T-helper 17 cell (primary cell): ENCODE data around the gene DCPS. TPM values are rescaled to one million over a fixed set of nuclear protein-coding genes. Genes with fewer than 3 reads are reported as not detected.
"Not testable (repeated sequence)": the region's sequence is repeated elsewhere in the genome, so short reads cannot be mapped to it uniquely, and the experiment has no call there.

ENCODE experiments used
- ATAC-seq: fragments of 150-1000 bp; cut with Tn5 transposase; 2 replicates; pipeline ENCODE4 v1.10.0; 2021; ENCODE audit warnings: mild to moderate bottlenecking, moderate library complexity
- DNase-seq, 3 donors: peaks; one replicate each; pipeline versions ENCODE4 v3.0.0 to v3.0.0-alpha.2; 2020 to 2021
- H3K9me3 ChIP-seq: one replicate; pipeline ENCODE4 v1.7.0; 2013; ENCODE audit warnings: low read length, mild to moderate bottlenecking; ENCODE audit not compliant: control insufficient read depth, poor library complexity, severe bottlenecking
- H3K27ac Mint-ChIP-seq: one replicate; pipeline ENCODE4 v1.8.0; 2022; ENCODE audit warnings: mild to moderate bottlenecking, moderate library complexity, mixed read lengths
- H3K27me3 Mint-ChIP-seq: one replicate; pipeline ENCODE4 v1.8.0; 2022; ENCODE audit warnings: mixed read lengths
- H3K36me3 Mint-ChIP-seq: one replicate; pipeline ENCODE4 v1.8.0; 2022; ENCODE audit warnings: low read depth, mixed read lengths
- H3K4me1 Mint-ChIP-seq: one replicate; pipeline ENCODE4 v1.8.0; 2022; ENCODE audit warnings: mild to moderate bottlenecking, mixed read lengths
- H3K4me3 Mint-ChIP-seq: one replicate; pipeline ENCODE4 v1.8.0; 2022; ENCODE audit warnings: mild to moderate bottlenecking, moderate library complexity, mixed read lengths
- total RNA-seq, 4 donors: library from RNA in 2 of 4; stranded (reverse) in 2 of 4; gene quantifications; one replicate each; pipeline ENCODE4 v1.2.3 and lab custom pipeline; 2022 to 2026

Gene DCPS
- total RNA-seq, 2 donors from 2014 or later, result 12.1 to 14.9 TPM

- no peak overlapping the region for H3K27ac Mint-ChIP-seq
- H3K4me3 Mint-ChIP-seq, result no peak overlapping the region
- ATAC-seq (peak; percentile 33), DNase-seq (no peak)
- H3K36me3 Mint-ChIP-seq, result peaks cover 6% of the 10 kb centered on the region
- H3K9me3 ChIP-seq, result no peaks in the 10 kb centered on the region
- H3K4me1 Mint-ChIP-seq, result peaks cover 9% of the 10 kb centered on the region
- H3K27me3 Mint-ChIP-seq, result no peaks in the 10 kb centered on the region
Observed at GRCh38 chr11:126345759-126346585, 42.1 kb downstream of the DCPS start.

DNA sequence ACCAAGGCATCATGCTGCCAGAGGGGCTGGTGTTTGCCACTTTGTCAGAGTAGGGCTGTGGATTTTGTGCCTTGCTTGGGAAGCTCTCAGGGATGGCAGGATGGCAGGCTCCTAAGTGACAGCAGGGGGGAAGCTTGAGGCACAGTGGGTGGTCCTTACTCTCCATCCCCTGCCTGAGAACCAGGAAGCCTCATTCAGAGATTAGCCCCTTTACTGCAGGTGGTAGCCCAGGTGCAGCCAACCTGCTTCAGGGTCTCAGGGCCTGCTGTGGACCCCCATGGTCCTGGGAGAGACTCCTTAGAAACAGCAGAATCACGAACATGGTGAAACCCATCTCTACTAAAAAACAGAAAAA is 42.7 kb downstream of the DCPS start:
- H3K36me3 Mint-ChIP-seq, result peaks cover 6% of the 10 kb centered on the region
- peaks cover 9% of the 10 kb centered on the region for H3K4me1 Mint-ChIP-seq
- H3K4me3 Mint-ChIP-seq, result no peak overlapping the region
- DNase-seq (no peak), ATAC-seq (no peak)
- no peaks in the 10 kb centered on the region for H3K27me3 Mint-ChIP-seq
- no peak overlapping the region for H3K27ac Mint-ChIP-seq
- H3K9me3 ChIP-seq, result no peaks in the 10 kb centered on the region

- H3K4me1 Mint-ChIP-seq, ATAC-seq, H3K9me3 ChIP-seq, H3K36me3 Mint-ChIP-seq, DNase-seq, H3K27me3 Mint-ChIP-seq, H3K27ac Mint-ChIP-seq, H3K4me3 Mint-ChIP-seq: not testable (repeated sequence)
Observed at GRCh38 chr11:126346946-126347345, 43.1 kb downstream of the DCPS start.

GRCh38 chr11:126347751-126348668 is 44.1 kb downstream of the DCPS start:
- no peak overlapping the region for H3K4me3 Mint-ChIP-seq
- H3K27ac Mint-ChIP-seq, result no peak overlapping the region
- no peak for ATAC-seq
- no peak for DNase-seq
- H3K9me3 ChIP-seq, result no peaks in the 10 kb centered on the region
- H3K27me3 Mint-ChIP-seq, result no peaks in the 10 kb centered on the region
- peaks cover 2% of the 10 kb centered on the region for H3K36me3 Mint-ChIP-seq
- peaks cover 14% of the 10 kb centered on the region for H3K4me1 Mint-ChIP-seq

DNA sequence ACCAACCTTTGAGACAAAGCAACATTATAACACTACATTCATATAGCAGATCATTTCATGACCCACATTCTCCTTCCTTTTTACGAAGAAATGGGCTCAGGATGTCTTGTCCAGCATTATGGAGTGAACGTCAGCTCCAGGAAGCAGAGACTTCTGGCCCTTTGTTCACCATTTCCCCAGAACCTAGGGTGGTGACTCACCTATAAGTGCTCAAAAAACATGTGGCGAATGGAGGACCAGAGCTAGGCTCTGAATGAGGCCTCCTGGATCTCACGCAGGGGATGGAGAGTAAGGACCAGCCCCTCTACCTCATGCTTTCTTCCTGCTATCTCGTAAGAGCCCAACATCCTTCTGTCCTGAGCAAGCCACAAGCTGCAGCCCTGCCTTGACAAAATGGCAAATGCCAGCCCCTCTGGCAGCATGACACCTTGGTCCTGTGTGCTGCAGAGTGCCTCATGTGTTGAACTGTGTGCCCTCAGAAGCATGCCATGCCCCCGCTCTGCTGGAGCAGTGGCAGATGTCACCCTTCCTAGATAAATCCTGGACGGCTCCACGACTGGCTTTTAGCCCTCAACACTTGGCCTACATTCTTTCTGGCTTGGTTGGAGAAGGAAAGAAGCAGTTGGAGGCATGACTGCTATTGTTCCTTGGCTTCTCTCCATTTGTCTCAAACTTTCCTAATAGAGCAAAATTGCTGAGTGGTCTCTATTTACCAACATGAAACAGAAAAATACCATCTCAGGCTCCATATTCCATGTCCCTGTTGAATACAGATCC is 45.1 kb downstream of the DCPS start:
- no peaks in the 10 kb centered on the region for H3K9me3 ChIP-seq
- H3K4me1 Mint-ChIP-seq, result peaks cover 19% of the 10 kb centered on the region
- ATAC-seq (no peak), DNase-seq (no peak)
- H3K36me3 Mint-ChIP-seq, result peaks cover 2% of the 10 kb centered on the region
- H3K27me3 Mint-ChIP-seq, result no peaks in the 10 kb centered on the region
- H3K27ac Mint-ChIP-seq, result peak overlapping the region; percentile 11
- H3K4me3 Mint-ChIP-seq, result no peak overlapping the region

- Mint-ChIP-seq H3K4me1 (peaks cover 24% of the 10 kb centered on the region), H3K4me3 (no peak overlapping the region), H3K27me3 (no peaks in the 10 kb centered on the region), H3K36me3 (peaks cover 2% of the 10 kb centered on the region), H3K27ac (peak overlapping the region; percentile 3)
- DNase-seq (no peak), ATAC-seq (no peak)
- H3K9me3 ChIP-seq, result no peaks in the 10 kb centered on the region
Observed at GRCh38 chr11:126350836-126351235, 47.0 kb downstream of the DCPS start.

DNA sequence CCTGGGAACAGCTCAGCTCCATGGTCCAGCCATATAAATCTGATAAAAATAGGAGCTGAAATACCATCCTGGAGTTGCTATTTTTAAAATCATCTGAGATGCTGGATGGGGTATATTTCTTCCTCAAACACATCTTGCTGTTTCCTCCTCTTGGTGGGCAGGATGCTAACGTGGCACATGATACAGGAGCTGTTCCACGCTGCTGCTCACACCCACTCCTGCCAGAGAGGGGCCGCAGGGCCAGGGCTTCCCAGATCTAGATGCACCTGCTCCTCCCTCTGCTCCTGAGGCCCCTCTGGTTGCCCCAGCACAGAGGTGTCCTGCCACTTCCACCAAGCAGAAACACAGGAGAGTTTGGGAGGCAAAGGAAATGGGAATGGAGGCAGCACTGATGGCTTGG is 48.3 kb downstream of the DCPS start:
- no peak overlapping the region for H3K4me3 Mint-ChIP-seq
- no peaks in the 10 kb centered on the region for H3K9me3 ChIP-seq
- no peaks in the 10 kb centered on the region for H3K27me3 Mint-ChIP-seq
- H3K27ac Mint-ChIP-seq, result no peak overlapping the region
- peaks cover 2% of the 10 kb centered on the region for H3K36me3 Mint-ChIP-seq
- no peak for DNase-seq
- ATAC-seq, result no peak
- H3K4me1 Mint-ChIP-seq, result peaks cover 26% of the 10 kb centered on the region

- H3K9me3 ChIP-seq, result no peaks in the 10 kb centered on the region
- H3K4me1 Mint-ChIP-seq, result peaks cover 26% of the 10 kb centered on the region
- no peaks in the 10 kb centered on the region for H3K27me3 Mint-ChIP-seq
- peak overlapping the region; percentile 62 for H3K27ac Mint-ChIP-seq
- DNase-seq (no peak), ATAC-seq (no peak)
- H3K36me3 Mint-ChIP-seq, result peaks cover 2% of the 10 kb centered on the region
- no peak overlapping the region for H3K4me3 Mint-ChIP-seq
Observed at GRCh38 chr11:126352934-126353801, 49.3 kb downstream of the DCPS start.

GRCh38 chr11:126354631-126355323 is 50.9 kb downstream of the DCPS start:
- H3K27me3 Mint-ChIP-seq, result no peaks in the 10 kb centered on the region
- H3K27ac Mint-ChIP-seq, result peak overlapping the region; percentile 78
- H3K9me3 ChIP-seq, result no peaks in the 10 kb centered on the region
- DNase-seq (no peak), ATAC-seq (peak; percentile 7)
- H3K36me3 Mint-ChIP-seq, result no peaks in the 10 kb centered on the region
- peak overlapping the region; percentile 90 for H3K4me3 Mint-ChIP-seq
- H3K4me1 Mint-ChIP-seq, result peaks cover 21% of the 10 kb centered on the region

- Mint-ChIP-seq H3K27ac (peak within 1 kb of the TSS; percentile 78), H3K4me1 (peaks cover 21% of the 10 kb centered on the region), H3K36me3 (no peaks in the 10 kb centered on the region), H3K4me3 (peak within 1 kb of the TSS; percentile 90), H3K27me3 (no peaks in the 10 kb centered on the region)
- peak; percentile 13 to 46 (median 40) for DNase-seq
- peak; percentile 80 for ATAC-seq
- no peaks in the 10 kb centered on the region for H3K9me3 ChIP-seq
Observed at GRCh38 chr11:126355324-126355925, 51.6 kb downstream of the DCPS start, which contains the start of gene ST3GAL4. Gene ST3GAL4 (plus strand): TSS chr11:126355686. CDS start chr11:126406156, 50,470 bp downstream.

DNA sequence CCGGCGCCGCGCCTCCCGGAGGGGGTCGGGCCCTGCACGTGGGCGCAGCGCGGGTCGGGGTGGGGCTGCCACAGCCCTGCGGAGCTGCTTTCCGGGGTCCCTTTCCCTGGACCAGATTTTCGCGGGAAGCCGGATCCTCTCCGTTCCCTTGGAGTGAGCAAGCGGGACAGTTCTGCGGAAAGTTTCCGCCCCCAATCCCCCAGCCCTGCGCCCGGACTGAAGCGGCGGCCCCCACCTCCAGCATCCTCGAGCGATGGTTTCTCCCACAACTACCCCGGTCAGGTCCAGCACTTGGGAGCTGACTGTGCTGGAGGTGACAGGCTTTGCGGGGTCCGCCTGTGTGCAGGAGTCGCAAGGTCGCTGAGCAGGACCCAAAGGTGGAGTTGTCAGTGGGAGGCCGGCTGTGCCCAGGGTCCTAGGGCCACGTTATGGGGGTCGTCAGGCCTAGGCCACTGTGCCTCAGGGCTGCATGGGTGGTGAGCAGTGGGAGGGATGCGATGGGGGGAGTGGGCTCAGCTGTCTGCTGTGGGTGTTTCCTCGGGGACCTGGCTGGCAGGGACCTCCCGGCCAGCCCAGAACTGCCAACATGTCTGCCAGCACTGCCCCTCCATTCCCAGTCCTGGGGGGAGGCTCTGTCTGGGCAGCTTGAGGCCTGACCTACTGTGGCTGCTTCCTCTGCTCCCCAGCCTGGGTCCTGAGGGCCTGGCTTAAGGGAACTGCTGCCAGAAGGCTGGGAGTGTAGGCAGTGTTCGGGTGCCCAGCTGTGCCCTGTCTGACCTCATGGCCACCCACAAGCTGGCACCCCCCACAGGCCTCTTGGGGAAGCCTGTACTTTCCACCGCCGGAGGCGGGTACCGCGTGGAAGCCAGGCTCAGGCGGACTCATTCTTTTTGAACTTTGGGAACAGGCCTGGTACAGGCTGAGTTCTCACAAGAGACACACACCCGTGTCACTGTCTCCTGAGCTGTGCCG is 52.4 kb downstream of the DCPS start:
- H3K27ac Mint-ChIP-seq, result no peak overlapping the region
- no peak for DNase-seq
- no peaks in the 10 kb centered on the region for H3K36me3 Mint-ChIP-seq
- peaks cover 21% of the 10 kb centered on the region for H3K4me1 Mint-ChIP-seq
- H3K9me3 ChIP-seq, result no peaks in the 10 kb centered on the region
- peak overlapping the region; percentile 82 for H3K4me3 Mint-ChIP-seq
- peak; percentile 15 for ATAC-seq
- no peaks in the 10 kb centered on the region for H3K27me3 Mint-ChIP-seq
